Raji (cell line): ENCODE measurements around the gene TXNRD2.

Experiments used
- POLR2A ChIP-seq: IDR thresholded peaks from 2 replicates; pipeline ENCODE4 v1.6.1; 2011; ENCODE audit warnings: low read depth, low read length, control low read depth; ENCODE audit not compliant: insufficient read depth

Gene TXNRD2

DNA sequence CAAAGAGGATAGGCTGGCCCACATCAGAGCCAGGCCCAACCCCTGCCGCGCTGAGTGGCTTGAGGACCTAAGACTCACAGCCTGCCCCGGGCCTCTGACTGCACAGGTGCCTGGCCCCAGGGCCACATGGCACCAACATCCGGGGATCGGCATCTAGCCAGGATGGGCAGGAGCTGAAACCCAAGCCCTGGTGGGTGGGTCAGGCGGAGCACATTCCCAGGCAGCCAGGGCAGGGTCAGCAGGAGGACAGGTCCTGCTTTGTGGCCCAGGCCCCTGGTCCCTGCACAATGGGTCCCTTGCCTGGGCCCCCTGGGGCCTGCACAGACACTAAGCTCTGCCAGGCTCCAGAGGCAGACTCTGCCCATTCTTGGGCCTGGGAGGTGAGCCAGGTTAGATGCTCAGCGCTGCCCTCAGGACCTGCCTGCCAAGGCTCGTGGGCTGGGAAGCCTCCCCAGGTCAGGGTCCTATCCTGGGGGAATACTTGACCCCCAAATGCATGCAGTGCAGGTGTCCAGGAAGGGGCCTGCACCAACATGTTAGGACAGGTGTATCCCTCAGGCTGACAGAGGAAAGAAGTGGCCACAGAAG lies 41.5 kb upstream of the TXNRD2 start:
- no peak for TF ChIP-seq POLR2A

DNA sequence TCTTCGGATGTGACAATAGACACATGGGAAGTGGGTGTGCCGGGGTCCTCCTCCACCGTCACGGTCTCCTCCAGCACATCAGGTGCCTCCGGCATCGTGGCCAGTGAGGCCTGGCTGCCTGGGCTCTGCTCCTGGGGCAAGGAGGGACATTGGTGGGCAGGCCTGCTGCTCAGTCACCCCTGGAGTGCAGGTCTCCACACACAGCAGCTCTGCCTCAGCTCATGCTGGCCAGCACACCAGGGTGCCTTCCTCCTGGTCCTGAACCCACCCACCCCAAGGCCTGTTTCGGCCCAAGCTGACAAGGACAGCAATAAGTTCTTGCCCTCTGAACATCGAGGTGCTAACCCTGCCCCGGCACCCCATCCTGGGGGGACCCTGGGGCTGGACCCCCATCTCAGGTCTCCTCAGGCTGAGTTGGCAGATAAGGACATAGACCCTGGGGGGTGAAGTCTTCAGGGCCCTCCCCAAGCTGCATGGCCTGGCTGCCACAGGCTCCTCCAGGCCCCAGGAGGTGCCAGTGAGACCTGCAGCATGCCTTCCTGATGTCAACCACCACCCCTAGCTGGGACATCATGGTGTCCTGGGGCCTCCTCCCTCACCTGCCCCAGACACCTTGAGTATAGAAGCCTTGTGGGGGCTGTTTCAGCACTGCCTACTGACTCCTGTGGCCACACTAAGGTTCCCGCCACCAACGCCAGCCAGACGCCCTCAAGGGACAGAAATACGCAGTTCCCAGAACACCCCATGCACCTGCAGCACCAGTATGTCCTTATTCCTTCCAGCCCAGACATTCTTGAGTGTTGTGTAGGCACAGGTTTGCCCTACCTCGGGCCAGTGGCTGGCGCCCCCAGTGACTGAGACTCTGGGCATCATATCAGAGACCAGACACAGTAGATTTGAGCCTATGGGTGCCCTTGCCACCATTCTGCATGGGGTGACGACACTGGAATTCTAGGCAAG lies 40.6 kb upstream of the TXNRD2 start:
- TF ChIP-seq POLR2A, result no peak

DNA sequence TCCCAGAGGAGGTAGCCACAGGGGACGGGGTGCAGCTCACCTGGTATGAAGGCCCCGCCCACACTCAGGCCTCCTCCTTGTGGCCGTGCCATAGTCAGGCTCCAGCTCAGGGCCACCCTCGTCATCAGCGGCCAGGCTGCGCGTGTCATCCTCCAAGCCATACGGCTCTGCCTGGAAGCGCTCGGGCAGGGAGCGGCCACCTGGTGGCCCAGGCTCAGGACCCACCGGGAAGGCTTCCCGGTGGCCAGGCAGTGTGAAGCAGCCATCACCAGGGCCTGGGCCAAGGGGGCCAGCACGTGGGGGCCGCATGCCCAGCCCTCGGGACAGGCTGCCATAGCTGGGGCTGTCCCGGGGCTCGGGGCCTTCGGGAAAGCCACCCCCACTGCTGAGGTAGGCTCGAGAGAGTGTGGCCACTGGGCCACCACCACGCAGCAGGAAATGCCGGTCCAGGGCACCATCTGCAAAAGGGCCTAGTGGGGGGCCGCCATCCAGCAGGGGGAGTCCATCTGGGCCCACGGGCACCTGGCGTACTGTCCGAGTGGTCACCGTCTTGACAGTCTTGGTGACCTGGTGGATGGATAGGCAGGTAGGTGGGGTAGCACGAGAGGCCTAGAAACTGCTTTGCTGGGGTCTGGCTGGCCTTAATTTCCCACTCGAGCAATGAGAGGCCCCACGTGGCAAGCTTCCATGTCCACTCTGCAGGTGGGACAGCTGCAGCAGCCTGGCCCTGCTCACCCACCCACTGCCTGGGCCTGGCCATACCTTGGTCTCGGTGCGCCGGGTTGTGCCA lies 39.7 kb upstream of the TXNRD2 start:
- TF ChIP-seq POLR2A, result no peak

DNA sequence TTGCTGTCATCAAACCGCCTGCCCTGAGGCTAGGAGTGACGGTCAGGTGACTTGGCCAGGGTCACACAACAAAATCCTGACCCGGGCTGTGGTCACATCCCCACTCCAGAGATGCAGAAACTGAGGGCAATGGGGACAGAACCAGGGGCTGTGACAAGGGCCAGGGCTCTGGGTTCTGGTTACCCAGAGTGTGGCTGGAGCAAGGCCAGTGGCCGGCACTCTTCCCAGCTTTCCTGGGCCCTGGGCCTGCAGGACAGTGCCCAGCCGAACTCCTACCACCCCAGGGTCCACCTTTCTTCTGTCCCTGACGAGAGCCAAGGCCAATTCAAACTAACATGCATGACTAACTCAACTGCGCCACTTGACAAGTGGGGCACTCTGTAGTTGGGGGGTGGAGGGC lies 39.1 kb upstream of the TXNRD2 start:
- TF ChIP-seq POLR2A, result no peak

DNA sequence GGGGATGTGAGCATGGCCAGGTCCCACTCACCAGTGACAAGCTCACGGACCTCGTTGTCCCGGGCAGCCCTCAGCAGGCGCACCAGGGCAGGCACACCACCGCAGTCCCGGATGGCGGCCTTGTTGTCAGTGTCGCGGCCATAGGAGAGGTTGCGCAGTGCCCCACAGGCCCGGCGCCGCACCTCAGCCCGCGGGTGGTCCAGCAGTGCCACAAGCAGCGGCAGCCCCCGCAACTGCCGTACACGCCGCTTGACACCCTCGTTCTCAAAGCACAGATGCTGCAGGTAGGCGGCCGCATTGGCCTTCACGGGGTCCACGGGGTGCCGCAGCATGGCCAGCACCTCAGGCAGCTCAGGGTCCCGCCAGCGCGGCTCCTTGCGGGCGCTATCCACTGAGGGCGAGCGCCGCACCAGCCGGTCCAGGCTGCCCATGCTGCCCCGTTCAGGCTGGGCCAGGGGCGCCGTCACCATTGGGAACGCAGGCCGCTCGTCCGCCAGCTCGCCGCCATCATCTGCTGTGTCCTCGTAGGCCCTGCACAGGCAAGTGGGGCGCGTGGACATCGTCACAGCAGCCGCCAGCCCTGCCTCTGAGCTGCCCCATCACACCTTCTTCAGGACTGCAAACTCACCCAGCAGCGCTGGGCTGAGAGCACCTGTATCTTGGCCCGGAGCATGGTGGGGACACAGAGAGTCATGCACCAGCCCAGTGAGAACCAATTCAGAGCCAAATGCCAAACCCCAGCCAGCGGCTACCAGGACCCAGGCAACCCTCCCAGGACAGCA lies 38.3 kb upstream of the TXNRD2 start:
- TF ChIP-seq POLR2A, result no peak

DNA sequence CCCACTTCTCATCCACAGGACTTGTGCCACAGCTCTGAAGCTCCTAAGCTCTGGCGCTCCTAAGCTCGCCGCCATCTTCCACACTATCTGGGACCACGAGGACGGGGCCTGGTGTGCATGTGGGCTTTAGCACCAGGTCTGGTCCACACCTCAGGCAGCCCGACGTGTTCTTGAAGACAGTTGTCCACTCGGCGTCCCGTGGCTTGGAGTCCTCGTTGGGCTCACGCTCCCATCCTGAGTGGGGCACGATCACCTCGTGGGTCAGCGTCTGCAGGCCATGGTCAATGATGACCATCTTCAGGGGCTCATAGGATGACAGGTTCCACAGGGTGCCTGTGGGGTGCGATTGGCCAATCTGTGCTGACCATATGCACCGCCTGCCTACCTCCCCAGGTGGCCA lies 37.1 kb upstream of the TXNRD2 start:
- no peak for TF ChIP-seq POLR2A

DNA sequence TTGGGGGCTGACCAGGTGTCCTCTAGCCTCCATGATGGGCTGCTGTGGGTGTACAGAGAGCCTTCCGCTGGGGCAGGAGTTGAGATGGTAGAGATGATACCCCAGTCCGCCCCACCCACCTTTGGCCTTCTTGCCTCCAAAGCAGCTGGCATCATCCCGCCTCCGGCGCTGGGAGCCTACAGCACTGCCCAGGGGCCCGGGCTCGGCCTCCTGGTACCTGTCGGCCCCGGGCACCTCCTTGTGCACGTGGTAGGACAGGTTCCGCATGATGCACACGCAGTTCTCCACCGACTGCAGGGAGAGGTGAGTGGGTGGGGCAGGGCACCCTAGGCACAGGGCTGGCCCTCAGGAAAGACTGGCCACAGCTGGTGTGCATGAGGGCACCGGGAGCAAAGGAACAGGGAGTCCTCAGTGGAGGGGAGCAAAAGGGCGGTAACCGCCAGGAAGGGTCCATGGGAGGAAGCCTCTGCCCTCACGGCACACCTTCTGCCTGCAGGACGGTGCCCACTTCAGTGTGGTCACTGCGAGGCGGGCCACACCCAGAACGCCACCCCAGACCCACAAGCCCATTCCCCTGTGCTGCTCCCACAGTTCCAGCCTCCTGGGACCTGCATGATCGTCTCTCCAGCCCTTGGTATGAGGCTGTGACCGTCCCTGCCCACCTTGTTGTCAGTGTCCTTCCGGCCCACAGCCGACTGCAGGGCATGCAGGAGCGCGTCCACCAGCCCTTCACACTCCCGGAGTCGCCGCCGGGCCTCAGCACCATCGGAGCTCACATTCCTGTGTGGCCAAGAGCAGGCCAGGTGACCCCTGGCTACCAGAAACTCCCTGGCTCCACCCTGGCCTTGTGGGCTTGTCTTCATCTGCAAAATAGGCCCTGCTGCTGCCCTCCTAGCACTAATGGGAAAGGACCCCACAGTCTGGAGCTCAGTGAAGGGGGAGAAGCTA lies 36.0 kb upstream of the TXNRD2 start:
- no peak for TF ChIP-seq POLR2A

DNA sequence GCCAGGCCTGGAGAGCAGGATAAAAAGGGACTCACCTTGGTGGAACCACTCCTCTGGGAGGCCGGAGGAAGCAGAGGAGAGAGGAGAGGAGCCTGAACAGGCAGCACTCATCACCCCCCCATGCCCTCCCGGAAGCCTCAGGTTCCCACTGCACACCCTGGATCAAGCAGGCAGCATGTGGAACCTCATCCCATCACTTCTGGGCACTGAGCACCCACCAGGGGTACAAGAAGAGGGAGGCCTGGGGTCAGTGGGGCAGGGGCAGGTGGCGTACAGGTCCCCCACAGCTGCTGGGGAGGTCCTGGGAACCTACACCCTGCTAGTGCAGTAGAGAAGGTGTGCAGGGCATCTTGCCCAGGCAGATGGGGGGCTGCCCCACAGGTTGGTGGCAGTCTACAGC lies 35.1 kb upstream of the TXNRD2 start:
- TF ChIP-seq POLR2A, result no peak

DNA sequence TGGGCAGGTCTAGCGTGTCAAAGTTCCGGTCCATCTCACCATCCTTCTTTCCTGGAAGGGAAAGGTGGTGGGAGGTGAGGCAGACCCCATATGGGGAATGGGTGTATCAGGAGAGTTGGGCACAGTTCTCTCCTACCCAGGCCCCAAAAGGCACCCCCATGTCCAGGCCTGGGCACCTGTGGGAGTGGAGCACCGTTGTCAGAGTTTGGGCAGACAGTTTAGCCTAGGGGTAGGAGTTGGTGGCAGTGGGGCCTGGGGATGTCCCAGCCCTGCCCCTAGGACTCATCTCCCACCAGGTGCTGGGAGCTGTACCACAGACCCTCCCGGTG lies 34.1 kb upstream of the TXNRD2 start:
- no peak for TF ChIP-seq POLR2A

DNA sequence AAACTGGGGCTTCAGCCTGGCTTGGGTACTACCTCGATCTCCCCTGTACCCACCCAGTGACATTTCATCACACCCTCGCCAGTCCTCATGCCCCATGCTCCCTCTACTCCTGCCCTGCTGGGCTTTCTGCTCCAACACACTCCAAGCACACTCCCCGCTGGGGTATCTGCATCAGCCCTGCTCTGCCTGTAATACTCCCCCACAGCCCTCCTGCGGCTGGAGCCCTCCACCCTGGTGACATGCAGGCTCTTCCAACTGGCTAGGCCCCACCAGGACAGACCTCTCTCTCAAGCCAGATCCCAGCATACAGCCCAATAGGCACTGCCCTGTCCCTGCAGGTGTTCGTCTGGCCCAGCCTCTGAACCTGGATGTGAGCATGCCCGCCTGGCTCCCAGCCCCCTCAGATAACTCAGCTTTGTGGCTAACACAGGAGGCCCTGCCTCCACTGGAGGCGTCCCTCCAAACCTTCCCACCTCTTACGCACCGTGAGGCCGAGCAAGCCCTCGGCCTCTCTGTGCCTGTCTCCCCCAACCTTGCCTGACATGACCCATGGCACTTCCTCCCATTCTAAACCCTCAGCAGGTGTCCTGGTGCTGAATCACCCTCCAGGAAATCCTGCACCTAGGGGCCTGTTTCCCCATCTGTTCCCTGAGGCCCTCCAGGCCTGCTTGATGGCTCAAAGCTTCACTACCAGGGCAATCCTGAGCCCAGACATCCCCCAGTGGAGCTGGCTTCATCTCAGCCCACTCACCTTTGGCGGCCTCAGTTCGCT lies 33.5 kb upstream of the TXNRD2 start:
- no peak for TF ChIP-seq POLR2A

DNA sequence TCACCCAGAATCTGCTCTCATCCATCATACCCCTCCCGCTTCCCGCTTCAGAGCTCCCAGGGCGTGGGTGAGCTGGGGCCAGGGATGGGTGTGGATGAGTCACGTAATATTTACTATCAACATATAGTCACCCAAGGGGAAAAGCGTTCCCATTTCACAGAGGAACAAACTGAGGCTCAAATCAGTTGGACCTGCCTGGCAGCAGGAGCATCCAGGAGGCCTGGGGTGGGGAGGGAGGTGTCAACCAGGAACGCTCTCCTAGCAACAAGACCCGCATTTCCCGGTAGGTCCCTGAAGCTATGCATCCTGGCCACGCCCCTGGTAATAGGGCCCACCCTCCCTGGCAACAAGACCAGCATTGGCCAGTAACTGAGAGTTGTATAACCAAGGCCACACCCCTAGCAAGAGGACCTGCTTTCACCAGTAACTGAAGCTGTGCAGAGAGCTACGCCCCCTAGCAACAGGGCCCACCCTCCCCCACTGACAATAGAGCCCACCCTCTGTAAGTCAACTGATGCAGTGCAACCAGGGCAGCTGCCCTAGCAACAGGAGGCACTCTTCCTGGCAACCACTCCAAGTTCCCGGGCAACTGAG lies 32.7 kb upstream of the TXNRD2 start:
- TF ChIP-seq POLR2A, result no peak

DNA sequence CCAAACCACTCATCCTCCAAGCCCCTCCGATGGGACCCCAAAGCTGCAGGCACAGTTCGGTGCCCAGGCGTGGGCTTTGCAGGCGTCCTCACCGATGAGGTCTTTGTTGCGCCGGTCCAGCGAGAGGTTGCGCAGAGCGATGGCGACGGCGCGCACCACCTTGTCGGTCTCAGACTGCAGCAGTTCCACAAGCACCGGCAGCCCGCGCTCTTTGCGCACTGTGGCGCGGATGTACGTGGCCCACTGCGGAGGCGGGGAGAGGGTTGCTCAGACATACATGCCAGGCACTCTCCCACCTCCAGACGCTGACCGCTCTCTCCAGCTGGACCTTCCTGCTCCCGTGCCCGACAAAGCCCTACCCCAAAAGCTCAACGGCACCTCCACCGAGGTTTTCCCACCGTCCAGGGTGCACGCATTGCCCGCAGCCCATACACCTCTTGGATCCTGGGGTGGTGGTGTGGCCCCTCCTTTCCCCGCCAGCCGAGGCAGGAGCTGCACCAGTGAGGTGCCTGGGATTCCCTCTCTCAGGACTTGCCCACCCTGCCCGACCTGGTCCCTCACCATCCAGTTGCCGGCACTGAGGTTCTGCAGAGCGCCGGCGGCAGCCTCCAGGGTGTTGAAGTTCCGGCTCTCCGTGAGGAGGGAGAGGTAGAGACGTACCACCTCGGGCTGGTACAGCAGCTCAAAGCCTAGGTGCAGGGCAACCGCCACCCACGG lies 32.1 kb upstream of the TXNRD2 start:
- no peak for TF ChIP-seq POLR2A

DNA sequence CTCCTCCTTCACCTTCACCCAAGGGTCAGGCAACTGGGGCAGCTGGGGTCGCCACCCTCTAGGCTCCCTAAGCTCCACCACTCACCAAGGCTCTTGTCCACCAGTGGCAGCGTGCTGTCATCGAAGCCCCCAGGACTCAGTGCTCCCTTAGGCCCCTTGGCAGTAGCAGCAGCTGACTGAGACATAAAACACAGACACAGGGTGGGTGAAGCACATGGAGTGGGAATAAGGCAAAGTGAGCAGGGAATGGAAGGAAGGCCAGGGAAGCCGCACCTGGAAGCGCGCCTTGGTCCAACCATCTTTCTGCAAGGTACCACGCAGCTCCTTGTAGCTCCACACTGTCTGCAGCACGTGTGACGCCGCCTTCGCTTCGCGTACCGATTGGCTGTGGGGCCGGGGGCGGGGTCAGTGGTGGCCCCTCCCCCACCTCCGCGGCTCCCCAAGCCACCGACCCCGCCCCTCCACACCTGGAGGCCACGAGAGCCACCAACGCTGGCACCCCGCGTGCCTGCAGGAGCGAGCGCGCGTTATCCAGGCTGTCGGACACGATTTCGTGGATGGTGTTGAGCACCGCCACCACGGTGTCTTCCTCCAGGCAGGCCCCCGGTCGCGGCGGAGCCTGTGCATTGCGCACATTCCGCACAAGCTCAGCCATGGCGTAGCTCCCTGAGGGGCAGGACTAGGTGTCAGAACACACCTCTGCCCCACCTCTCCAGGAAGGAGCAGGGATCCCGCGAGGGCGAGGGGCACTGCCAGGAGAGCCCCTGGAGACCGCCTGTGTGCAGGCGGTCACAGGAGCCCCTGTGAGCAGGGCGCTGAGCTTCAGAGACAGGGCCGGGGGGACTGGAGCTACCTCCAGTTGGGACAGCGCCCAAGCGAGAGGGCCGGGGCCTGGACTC lies 31.3 kb upstream of the TXNRD2 start:
- no peak for TF ChIP-seq POLR2A
